Lung microvascular endothelial cell (primary cell): ENCODE results near the gene ILF3. TPM values are rescaled to one million over a fixed set of nuclear protein-coding genes. Genes with fewer than 3 reads are reported as not detected.
"Not testable (repeated sequence)": the region's sequence is repeated elsewhere in the genome, so short reads cannot be mapped to it uniquely, and the experiment has no call there.

Source experiments
- DNase-seq, 2 donors: peaks; one replicate each; pipeline versions ENCODE4 v3.0.0 to v3.0.0-alpha.2; 2010; ENCODE audit warnings: low read depth in 2 of 2
- total RNA-seq: library from RNA; depleted of rRNA; stranded (reverse); fragments of >200 nt; gene quantifications from 2 replicates; pipeline ENCODE4 v1.2.1, GENCODE V29; 2014

ILF3 gene
- total RNA-seq, 1 donor from 2014 or later: 57.7 TPM

DNA sequence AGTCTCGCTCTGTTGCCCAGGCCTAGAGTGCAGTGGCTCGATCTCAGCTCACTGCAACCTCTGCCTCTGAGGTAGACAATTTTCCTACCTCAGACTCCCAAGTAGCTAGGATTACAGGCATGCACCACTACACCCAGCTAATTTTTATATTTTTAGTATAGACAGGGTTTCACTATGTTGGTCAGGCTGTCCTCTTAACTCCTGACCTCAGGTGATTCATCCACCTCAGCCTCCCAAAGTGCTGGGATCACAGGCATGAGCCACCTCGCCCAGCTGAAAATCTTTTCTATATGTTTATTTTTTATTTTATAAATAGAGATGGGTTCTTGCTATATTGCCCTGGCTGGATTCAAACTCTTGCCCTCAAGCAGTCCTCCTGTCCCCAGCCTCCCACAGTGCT is 17.8 kb downstream of the ILF3 start:
- not testable (repeated sequence) for DNase-seq

DNA sequence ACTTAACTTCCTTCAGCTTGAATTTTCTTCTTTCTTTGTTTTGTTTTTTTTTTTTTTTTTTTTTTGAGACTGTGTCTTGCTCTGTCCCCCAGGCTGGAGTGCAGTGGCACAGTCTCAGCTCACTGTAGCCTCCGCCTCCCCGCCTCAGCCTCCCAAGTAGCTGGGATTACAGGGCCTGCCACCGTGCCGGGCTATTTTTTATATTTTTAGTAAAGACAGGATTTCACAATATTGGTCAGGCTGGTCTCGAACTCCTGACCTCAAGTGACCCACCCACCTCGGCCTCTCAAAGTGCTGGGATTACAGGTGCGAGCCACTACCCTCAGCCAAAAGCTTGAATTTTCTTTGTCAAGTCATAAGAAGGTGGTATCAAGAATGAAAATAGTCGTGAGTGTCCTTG is 21.1 kb downstream of the ILF3 start:
- DNase-seq: not testable (repeated sequence)

DNA sequence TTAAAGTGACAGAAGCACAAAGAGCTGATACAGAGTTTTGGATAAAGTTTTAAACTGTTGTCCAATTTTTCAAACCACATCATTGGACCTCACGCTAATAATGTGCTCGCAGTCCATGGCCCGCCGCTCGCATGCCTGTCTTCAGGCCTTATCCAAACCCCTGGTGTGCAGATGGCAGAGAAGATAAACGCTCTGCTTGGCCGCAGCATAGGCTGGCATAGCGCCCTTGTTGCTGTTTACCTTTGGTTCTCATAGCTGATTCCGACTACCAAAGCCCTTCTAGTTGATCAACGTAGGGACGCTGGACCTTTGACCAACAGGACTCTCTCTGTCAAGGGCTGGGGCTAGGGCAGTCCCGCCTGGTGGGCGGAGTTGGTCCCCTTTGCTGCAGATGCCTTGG is 23.6 kb downstream of the ILF3 start:
- DNase-seq: no peak

DNA sequence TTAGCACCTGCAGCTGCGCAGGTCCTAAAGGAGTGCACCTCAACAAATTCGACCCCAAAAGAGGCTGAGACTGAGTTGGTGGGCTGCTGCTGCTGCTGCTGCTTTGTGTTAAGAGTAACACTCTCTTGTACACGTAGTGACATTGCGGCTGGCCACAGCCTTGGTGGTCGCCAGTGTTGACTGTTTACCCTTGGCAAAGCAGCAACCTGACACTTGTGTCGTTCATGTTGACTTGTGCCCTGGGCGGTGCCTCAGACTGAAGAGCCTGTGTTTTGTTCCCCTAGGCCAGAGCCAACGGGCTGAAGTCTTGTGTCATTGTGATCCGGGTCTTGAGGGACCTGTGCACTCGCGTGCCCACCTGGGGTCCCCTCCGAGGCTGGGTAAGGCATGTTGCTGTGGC is 24.7 kb downstream of the ILF3 start:
- DNase-seq: no peak

DNA sequence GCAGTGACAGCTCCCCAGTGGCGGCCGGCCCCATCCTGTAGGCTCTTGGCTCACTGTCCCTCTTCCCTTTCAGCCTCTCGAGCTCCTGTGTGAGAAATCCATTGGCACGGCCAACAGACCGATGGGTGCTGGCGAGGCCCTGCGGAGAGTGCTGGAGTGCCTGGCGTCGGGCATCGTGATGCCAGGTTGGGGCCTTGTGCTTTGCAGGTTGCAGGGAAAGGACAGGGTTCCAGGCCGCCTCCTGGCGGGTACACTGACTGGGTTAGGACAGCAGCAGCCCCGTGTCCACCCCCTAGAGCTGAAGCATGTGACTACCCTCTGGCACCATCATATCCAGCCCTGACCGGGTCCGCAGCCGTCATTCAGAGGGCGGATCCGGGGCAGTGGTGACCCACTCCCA is 25.6 kb downstream of the ILF3 start:
- no peak for DNase-seq

DNA sequence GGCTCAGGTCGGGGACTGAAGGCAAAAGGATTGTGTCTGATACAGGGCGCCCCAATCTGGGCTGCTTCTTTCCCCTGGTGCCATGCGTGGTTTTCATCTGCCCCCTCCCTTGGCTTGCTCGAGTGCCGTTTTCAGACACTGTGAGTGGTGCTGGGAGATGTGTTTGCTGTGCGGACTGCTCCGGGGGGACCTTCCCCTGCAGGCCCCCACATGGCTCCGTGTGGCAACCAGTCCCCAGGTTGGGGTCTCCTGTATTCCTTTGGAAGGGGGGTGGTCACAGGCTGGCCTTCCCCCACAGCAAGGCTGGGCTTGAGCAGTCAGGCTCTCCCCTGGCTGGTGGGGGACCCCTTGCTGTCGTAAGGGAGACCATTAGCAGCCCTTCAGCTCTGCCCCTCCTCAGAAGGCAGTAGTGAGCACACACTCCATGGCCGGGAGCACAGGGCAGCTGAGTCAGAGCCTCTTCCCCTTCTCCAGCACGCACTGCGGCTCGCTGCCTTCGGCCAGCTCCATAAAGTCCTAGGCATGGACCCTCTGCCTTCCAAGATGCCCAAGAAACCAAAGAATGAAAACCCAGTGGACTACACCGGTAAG is 26.5 kb downstream of the ILF3 start:
- DNase-seq: no peak

DNA sequence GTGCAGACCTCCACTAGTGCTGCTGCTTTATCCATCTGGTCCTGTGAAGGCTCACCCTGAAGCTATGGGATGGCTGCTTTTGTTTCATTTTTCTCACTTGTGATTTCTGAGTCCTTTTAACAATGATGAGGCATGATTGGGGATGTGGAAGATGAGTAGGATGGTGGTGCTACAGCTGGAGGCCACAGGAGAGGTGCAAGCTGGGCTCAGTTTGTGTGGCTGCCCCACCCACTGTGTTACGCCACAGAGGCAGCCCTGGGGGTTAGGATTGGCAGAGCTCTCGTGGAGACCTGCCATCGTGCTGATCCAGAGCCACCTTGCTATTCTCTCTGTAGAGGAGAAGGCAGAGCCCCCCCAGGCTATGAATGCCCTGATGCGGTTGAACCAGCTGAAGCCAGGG is 27.5 kb downstream of the ILF3 start:
- no peak for DNase-seq

DNA sequence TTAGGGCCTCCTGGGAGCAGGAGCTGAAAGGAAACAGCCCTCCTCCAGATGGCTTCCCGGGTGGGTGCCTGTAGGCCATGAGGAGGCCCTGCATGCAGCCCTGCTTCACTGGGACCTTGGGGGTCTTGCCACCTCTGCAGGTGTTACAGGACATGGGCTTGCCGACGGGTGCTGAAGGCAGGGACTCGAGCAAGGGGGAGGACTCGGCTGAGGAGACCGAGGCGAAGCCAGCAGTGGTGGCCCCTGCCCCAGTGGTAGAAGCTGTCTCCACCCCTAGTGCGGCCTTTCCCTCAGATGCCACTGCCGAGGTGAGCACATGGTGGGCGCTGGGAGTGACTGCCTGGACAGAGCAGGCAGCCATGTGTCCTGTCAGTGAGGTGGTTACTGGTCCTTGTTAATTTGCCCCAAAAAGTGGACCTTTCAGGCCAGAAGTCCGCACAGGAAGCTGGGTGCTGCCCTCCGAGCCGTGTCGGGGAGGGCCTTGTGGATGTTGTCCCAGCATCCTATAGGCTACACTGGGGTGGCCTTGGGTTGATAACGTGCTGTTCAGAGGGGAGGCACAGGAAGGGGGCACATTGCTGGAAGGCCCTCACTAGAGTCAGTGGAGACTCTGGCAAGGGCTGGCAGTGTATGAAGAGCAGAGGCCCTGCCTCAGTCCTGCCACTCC is 28.4 kb downstream of the ILF3 start:
- DNase-seq: no peak

DNA sequence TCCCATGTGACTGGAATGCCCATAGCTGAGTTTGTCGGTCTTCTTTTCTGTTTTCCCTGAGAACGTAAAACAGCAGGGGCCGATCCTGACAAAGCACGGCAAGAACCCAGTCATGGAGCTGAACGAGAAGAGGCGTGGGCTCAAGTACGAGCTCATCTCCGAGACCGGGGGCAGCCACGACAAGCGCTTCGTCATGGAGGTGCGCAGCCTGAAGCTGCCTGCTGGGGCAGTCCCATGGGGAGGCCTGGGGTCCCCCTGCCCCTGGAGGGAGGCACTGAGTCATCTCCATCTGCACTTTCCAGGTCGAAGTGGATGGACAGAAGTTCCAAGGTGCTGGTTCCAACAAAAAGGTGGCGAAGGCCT is 28.9 kb downstream of the ILF3 start:
- no peak for DNase-seq

DNA sequence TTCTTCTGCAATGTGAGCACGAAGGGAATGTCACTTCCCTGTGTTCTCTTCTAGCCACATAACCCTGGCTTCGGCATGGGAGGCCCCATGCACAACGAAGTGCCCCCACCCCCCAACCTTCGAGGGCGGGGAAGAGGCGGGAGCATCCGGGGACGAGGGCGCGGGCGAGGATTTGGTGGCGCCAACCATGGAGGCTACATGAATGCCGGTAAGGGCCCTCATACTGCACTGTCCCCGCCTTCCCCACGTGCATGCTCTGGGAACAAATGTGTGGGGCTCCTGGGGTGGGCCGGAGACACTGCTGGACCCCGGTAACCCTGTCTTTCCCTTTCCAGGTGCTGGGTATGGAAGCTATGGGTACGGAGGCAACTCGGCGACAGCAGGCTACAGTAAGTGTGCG is 29.4 kb downstream of the ILF3 start:
- no peak for DNase-seq

DNA sequence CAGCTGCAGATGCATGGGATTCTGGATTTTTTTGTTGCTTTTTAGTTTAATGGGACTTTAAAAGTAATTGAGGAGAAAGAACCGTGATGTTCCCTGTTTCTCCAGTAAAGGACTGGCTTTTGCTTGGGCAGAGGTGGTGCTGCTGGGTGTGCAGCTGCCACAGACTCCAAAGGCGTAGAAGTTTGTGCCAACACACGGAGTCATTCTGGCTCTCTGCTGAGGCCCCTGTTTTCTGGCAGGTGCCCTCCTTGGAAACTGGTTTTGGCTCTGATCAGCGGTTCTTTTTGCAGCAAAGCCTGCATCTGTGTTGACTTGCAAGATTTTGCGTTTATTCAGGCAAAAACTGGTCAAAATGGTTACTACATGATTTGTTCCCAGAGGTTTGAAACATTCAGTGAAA is 31.1 kb downstream of the ILF3 start:
- no peak for DNase-seq

DNA sequence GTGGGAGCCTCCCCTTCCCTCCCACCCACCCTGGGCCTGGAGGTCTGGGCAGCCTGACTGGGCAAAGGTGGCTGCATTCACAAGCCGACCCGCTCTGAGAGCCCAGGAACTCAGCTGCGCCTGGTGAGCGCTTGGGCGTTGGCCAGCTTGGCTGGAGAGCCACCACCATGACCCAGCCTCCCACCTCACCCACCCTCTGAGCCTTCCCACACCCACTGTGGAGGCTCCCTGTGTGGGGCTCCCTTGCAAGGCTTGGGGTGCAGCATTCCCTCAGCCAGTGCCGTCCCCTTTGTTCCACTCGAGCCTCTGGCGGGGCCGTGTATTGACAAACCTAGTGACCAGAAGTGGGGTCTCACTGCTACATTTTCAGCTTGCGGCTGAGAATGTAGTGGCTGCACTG is 32.0 kb downstream of the ILF3 start:
- DNase-seq: no peak

DNA sequence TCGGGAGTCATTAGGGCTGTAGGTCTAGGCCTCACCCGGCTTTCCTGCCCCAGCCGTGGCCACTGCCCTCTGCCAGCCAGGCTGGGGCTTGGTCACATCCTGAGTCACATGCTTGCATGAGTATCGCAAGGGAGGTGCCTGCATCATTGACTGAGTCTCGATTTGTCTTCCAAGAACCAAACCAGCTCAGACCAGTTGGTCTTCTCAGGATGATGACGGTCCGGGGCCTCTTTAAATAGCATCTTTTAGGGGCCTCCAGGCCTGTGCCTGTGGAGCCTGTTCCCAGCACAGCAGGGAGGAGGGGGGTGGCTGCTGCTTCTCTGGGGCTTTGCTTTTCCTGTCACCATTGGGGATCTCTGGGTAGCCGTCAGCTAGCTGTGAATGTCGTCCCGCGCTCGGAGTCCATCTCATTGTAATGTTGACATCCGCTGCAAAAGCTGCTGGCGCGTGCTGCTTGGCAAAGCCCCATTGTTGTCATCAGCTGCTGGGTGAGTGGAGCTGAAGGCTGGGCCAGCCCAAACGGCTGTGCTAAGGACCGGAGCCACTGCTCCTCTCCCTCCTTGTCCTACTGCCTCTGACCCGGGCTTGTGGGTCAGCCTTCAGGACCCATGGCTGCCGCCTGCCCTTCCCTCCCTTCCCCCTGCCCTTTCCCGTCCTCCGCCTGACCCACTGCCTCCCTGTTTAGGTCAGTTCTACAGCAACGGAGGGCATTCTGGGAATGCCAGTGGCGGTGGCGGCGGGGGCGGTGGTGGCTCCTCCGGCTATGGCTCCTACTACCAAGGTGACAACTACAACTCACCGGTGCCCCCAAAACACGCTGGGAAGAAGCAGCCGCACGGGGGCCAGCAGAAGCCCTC is 32.7 kb downstream of the ILF3 start:
- peak; percentile 26 to 58 for DNase-seq

DNA sequence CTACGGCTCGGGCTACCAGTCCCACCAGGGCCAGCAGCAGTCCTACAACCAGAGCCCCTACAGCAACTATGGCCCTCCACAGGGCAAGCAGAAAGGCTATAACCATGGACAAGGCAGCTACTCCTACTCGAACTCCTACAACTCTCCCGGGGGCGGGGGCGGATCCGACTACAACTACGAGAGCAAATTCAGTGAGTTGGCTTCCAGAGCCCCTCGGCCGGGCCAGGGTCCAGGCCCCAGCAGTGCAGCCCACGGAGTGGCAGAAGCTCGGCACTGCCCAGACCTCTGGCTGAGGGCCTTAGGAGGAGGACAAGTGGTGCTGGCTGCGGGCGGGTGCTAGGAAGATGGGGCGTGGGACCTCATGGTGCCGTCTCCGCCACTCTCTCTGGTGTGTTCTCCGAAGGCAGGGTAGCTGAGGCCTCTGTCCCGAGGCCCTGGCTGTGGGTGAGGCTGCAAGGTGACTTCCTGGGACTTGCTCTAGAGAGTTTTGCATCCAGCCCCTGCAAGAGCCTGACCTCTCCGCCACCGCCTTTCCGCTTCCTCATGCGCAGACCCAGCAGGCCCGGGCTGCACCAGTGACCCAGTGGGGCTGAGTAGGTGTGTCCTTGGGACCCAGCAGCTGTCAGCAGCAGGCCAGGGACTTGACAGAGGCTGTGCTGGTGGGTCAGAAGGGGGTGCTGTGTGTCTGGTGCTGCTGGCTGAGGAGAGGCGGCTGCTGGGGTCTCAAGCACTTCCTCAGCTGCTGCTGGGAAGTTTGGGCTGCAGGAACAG is 33.6 kb downstream of the ILF3 start:
- DNase-seq: no peak

DNA sequence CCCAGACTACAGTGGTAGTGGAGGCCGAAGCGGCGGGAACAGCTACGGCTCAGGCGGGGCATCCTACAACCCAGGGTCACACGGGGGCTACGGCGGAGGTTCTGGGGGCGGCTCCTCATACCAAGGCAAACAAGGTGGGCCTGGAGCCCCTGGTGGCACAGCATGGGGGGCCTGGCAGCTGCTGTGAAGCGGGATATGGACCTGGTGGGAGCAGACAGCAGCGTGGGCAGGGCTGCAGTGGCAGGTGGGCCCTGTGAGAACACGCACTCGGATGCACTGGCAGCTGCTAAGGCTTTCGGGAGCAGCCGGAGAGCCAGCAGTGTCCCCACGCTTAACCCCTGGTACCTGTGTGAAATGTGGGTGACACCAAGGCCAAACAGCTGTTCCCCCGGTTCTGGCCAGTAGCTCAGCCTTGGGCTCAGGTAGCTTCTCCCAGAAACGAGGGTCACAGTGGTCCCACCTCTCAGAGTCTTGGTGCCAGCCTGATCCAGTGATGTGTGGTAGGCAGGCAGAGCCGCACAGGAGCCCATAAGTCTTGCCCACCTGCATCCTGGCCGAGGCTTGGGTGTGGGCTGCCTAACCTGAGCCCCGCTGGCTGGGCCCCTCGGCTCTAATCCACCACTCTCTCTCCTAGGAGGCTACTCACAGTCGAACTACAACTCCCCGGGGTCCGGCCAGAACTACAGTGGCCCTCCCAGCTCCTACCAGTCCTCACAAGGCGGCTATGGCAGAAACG is 34.6 kb downstream of the ILF3 start:
- DNase-seq: no peak

DNA sequence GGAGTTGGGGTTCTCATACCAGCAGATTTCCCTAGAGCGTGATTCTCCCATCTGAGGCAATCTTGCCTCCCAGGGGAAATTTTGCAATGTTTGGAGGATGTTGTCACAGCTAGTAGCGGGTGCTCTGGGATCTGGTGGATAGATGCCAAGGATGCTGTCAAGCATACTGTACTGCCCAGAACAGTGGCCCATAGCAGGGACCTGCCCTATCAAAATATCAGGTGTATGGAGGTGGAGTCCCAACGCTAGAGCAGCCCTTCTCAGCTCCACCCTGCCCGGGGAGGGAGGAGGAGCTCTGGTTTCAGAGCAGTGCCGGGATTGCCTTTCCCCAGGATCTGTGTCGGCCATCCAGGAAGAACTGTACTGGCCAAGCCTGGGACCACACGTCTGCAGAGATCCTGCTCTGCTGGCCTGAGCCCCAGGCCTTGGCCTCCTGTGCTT is 36.2 kb downstream of the ILF3 start:
- DNase-seq: no peak

DNA sequence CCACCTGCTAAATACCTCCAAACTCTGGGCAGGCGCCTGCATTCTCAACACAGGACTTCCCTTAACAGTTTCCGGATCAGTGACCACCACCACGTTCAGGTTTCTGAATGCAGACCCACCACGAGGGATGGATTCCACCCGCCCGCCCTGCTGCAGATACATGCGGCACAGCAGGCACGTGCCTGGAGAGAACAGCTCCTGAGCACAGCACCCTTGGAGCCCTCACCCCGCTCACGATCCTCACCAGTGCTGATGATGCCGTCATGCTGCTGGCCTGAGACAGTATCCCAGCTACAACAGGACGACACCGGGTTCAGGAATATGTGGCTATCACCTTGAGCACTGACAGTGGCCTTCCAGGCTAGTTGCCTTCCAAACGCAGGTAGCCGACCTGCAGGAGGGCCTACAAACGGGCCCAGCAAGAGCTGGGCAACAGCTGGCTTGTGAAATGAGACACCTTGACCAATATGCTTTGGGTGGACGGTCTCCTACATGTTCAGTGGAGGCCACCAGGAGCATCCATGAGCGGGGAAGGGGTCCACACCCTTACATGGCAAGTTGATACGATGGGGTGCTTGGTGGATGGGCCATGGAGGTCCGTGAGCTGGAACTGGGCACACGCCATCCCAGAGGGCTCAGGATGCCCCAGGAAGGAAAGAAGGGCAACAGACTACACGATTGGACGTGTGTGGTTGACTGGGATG is 37.2 kb downstream of the ILF3 start:
- DNase-seq: no peak

DNA sequence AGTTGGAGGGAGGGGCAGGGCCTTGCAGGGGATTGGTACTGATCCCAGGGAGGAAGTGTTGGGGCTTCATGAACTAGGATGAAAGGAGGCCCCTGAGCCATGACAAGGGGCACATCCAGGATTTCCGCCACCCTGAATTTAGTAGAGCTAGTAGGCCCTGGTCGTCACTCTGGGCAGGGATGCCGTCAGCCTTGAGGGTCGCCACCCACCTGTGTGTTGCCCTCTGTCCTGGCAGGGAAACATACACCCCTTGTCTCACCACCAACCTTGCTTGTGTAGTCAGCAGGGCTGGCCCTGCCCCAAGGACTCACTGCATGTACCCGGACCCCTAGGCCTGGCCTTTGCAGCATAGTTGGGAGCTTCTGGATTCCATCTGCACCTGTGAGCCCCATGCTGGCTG is 37.7 kb downstream of the ILF3 start:
- no peak for DNase-seq

DNA sequence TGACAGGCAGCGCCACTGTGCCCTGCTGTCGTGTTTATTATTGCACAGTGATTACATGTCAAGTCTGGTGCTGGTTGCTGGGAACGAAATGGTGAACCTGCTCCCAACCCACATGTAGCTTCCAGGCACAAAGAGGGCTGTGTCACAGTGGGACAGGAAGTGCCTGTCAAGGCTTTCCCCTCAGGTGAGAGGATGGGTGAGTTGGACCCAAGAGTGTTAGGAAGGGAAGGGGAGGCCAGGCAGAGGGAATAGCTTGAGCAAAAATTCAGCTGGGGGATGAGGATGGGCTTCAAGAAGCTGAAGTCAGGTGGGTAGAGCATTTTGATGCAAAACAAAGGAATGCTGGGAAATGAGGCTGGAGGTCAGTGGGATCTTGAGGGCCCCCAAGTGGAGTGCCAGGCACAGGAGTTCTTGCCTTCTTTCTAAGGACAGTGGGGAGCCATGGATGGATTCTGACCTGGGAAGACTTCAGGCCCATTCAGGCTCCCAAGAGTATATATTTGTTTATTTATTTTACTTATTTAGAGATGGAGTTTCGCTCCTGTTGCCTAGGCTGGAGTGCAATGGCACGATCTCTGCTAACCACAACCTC is 38.6 kb downstream of the ILF3 start:
- DNase-seq: no peak

DNA sequence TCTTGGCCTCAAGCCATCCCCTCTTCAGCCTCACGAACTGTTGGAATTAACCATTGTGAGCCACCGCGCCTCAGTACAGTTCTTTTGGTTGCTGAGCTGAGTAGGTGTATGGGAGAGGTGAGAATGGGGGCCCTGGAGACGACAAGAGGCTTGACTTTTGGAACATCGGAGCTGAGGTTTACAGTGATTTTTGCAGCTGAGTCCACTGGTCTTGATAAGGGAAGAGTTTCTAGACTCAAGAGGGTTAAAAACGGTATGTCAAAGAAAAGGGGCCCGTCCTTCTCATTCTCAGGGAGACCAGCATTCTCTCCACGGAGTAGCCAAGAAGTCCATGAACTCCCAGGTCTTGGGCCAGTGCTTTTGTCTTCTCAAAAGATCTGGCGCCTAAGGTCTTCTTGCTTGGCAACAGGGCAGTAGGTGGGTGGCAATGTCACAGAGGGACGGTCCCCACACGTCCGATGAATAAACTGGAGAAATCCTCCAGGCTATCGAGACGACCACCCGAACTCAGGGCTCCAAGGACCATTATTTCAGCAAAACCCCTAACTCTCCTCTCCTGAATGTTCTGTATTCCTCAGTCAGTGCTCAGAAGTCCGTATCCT is 40.7 kb downstream of the ILF3 start:
- no peak for DNase-seq
